ENCODE data around the gene PAX5. TPM values are rescaled to one million over a fixed set of nuclear protein-coding genes. Genes with fewer than 3 reads are reported as not detected.

The PAX5 gene
- total RNA-seq, 1 experiment from 2014 or later: 6.6 TPM

DNA sequence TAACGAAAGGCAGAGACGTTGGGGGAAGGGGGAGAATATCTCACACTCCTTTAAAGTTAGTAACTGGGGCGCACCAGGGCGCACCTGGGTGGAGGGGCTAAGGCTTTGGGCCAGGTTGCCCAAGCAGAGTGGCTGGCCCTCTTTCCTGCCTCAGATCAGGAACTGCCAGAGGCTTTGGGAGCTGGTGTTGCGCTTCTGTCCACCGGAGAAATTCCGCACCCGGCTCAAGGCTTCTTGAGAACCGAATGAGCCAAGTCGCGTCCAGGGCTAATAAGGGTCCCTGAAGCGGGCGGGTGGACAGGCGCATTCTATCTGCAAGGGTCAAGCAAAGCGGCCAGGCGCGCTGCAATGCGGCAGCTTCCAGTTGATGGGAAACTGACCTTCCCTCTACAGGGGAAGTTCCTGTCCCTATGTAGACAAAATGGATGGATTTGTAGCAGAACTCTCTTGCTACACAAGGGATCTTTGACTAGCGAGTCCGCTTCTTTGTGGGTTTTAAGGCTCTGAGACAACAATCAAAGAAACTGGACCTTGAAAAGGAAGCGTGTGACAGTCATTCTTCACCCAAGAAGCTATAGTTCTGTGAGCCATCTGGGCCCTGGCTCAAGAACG lies 5.5 kb downstream of the PAX5 start:
- peaks cover 99% of the 10 kb centered on the region for H3K27me3 Mint-ChIP-seq (ENCODE audit: low read depth)
- ATAC-seq (no peak), DNase-seq (ENCODE audit: low spot score) (no peak)
- H3K27ac Mint-ChIP-seq: no peak overlapping the region
- H3K4me1 Mint-ChIP-seq: peaks cover 55% of the 10 kb centered on the region
- no peaks in the 10 kb centered on the region for H3K36me3 Mint-ChIP-seq
- POLR2A ChIA-PET: interaction anchor here (1.1 kb wide), 1 partner anchor 40 kb away, joined by 6 read pairs; no protein-coding TSS in a partner anchor
- TF ChIP-seq, protein P1, sequence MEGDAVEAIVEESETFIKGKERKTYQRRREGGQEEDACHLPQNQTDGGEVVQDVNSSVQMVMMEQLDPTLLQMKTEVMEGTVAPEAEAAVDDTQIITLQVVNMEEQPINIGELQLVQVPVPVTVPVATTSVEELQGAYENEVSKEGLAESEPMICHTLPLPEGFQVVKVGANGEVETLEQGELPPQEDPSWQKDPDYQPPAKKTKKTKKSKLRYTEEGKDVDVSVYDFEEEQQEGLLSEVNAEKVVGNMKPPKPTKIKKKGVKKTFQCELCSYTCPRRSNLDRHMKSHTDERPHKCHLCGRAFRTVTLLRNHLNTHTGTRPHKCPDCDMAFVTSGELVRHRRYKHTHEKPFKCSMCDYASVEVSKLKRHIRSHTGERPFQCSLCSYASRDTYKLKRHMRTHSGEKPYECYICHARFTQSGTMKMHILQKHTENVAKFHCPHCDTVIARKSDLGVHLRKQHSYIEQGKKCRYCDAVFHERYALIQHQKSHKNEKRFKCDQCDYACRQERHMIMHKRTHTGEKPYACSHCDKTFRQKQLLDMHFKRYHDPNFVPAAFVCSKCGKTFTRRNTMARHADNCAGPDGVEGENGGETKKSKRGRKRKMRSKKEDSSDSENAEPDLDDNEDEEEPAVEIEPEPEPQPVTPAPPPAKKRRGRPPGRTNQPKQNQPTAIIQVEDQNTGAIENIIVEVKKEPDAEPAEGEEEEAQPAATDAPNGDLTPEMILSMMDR (IDR thresholded peaks at IDR 0.05): no peak
- TF ChIP-seq, protein P2, sequence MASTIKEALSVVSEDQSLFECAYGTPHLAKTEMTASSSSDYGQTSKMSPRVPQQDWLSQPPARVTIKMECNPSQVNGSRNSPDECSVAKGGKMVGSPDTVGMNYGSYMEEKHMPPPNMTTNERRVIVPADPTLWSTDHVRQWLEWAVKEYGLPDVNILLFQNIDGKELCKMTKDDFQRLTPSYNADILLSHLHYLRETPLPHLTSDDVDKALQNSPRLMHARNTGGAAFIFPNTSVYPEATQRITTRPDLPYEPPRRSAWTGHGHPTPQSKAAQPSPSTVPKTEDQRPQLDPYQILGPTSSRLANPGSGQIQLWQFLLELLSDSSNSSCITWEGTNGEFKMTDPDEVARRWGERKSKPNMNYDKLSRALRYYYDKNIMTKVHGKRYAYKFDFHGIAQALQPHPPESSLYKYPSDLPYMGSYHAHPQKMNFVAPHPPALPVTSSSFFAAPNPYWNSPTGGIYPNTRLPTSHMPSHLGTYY (CRISPR knock-in tag; IDR thresholded peaks at IDR 0.05): no peak
- no peak for TF ChIP-seq EMX1 (CRISPR knock-in tag; IDR thresholded peaks at IDR 0.05)
- H3K4me3 Mint-ChIP-seq: peak overlapping the region; percentile 87
- H3K9me3 Mint-ChIP-seq: no peaks in the 10 kb centered on the region
- CTCF ChIA-PET: interaction anchor here (1.0 to 1.6 kb wide), 3 partner anchors 9 to 382 kb away, joined by 3 to 5 read pairs (median 5); no protein-coding TSS in a partner anchor

DNA sequence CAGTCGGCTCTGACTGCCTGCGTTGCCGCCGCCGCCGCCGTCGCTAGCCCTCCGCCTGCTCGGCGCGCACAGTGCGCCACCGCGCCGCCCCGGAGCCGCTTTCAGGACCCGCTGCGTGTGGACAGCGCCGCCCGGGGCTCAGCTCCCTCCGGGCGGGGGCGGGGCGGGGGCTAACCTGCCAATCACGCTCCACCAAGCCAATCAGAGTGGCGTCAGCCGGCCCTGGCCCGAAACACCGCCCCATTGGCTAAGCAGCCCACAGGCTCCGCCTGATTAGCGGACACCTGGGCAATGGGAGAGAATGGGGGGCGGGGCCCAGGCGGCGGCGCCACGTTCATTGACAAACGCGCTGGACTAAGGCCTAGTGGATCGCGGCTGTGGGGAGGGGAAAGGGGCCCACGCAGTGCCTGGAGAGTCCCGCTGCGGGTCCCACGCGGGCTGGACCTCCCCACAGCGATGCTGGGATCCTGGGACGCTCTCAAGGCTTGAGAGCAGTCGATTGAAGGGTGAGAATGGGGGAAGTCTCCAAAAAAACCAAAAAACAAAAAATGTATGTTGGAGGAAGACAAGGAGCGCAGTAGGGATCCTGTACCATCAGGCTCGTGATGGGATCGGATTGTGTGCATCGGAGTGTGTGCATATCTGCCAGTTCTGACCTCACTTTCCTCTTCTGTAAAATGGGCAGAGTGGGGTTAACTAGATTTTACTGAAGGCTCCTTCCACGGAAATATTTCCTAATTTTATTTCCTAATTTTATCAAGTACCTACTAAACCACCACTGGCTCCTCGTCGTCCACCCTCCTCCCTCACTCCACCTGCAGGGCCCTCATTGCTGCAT lies 6.3 kb downstream of the PAX5 start:
- CTCF ChIA-PET: interaction anchor here (0.5 to 4.4 kb wide), 12 partner anchors 10 to 483 kb away, joined by 3 to 30 read pairs (median 4); partner anchors contain the start of gene ZCCHC7
- peaks cover 99% of the 10 kb centered on the region for H3K27me3 Mint-ChIP-seq (ENCODE audit: low read depth)
- peak; percentile 88 for ATAC-seq
- peak; percentile 99 for DNase-seq (ENCODE audit: low spot score)
- peak overlapping the region; percentile 87 for H3K4me3 Mint-ChIP-seq
- no peaks in the 10 kb centered on the region for H3K36me3 Mint-ChIP-seq
- H3K9me3 Mint-ChIP-seq: no peaks in the 10 kb centered on the region
- POLR2A ChIA-PET: interaction anchor here (0.6 to 1.6 kb wide), 7 partner anchors 9 to 275 kb away, joined by 3 to 8 read pairs (median 3); partner anchors contain the start of gene ZCCHC7
- H3K27ac Mint-ChIP-seq: no peak overlapping the region
- peaks cover 50% of the 10 kb centered on the region for H3K4me1 Mint-ChIP-seq
- TF ChIP-seq NR2C2 (CRISPR knock-in tag; IDR thresholded peaks at IDR 0.05) (peak; percentile 72; the same call in 1 of the 2 replicates), OVOL2 (CRISPR knock-in tag; IDR thresholded peaks at IDR 0.05; ENCODE audit: borderline replicate concordance) (no peak), JAZF1 (CRISPR knock-in tag; IDR thresholded peaks at IDR 0.05) (no peak), ZNF121 (CRISPR knock-in tag; IDR thresholded peaks at IDR 0.05) (0 out of 2 replicates have a peak, but pooled peaks have one; percentile 26), IRF2 (CRISPR knock-in tag; IDR thresholded peaks at IDR 0.05; ENCODE audit: borderline replicate concordance, low read depth) (0 out of 2 replicates have a peak, but pooled peaks have one; percentile 81), CREM (CRISPR knock-in tag; IDR thresholded peaks at IDR 0.05) (peak; percentile 79; the same call in 1 of the 2 replicates), SMAD3 (CRISPR knock-in tag; IDR thresholded peaks at IDR 0.05; ENCODE audit: borderline replicate concordance) (no peak; the same call in 1 of the 2 replicates), MYBL2 (CRISPR knock-in tag; IDR thresholded peaks at IDR 0.05) (peak; percentile 89), CBFB (CRISPR knock-in tag; IDR thresholded peaks at IDR 0.05; ENCODE audit: low read depth) (peak; percentile 97; the same call in 1 of the 2 replicates)
- TF ChIP-seq, protein P3, sequence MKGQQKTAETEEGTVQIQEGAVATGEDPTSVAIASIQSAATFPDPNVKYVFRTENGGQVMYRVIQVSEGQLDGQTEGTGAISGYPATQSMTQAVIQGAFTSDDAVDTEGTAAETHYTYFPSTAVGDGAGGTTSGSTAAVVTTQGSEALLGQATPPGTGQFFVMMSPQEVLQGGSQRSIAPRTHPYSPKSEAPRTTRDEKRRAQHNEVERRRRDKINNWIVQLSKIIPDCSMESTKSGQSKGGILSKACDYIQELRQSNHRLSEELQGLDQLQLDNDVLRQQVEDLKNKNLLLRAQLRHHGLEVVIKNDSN (CRISPR knock-in tag; IDR thresholded peaks at IDR 0.05): peak; percentile 67; the same call in 1 of the 2 replicates
- TF ChIP-seq, protein P4, sequence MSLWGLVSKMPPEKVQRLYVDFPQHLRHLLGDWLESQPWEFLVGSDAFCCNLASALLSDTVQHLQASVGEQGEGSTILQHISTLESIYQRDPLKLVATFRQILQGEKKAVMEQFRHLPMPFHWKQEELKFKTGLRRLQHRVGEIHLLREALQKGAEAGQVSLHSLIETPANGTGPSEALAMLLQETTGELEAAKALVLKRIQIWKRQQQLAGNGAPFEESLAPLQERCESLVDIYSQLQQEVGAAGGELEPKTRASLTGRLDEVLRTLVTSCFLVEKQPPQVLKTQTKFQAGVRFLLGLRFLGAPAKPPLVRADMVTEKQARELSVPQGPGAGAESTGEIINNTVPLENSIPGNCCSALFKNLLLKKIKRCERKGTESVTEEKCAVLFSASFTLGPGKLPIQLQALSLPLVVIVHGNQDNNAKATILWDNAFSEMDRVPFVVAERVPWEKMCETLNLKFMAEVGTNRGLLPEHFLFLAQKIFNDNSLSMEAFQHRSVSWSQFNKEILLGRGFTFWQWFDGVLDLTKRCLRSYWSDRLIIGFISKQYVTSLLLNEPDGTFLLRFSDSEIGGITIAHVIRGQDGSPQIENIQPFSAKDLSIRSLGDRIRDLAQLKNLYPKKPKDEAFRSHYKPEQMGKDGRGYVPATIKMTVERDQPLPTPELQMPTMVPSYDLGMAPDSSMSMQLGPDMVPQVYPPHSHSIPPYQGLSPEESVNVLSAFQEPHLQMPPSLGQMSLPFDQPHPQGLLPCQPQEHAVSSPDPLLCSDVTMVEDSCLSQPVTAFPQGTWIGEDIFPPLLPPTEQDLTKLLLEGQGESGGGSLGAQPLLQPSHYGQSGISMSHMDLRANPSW (CRISPR knock-in tag; conservative IDR thresholded peaks at IDR 0.05; ENCODE audit: low read depth): 0 out of 2 replicates have a peak, but pooled peaks have one; percentile 68
- TF ChIP-seq, protein P5, sequence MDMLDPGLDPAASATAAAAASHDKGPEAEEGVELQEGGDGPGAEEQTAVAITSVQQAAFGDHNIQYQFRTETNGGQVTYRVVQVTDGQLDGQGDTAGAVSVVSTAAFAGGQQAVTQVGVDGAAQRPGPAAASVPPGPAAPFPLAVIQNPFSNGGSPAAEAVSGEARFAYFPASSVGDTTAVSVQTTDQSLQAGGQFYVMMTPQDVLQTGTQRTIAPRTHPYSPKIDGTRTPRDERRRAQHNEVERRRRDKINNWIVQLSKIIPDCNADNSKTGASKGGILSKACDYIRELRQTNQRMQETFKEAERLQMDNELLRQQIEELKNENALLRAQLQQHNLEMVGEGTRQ (CRISPR knock-in tag; IDR thresholded peaks at IDR 0.05): peak; percentile 52; the same call in 1 of the 2 replicates
- TF ChIP-seq, protein P6, sequence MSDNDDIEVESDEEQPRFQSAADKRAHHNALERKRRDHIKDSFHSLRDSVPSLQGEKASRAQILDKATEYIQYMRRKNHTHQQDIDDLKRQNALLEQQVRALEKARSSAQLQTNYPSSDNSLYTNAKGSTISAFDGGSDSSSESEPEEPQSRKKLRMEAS (CRISPR knock-in tag; IDR thresholded peaks at IDR 0.05): peak; percentile 85; the same call in 1 of the 2 replicates
- TF ChIP-seq, protein P7, sequence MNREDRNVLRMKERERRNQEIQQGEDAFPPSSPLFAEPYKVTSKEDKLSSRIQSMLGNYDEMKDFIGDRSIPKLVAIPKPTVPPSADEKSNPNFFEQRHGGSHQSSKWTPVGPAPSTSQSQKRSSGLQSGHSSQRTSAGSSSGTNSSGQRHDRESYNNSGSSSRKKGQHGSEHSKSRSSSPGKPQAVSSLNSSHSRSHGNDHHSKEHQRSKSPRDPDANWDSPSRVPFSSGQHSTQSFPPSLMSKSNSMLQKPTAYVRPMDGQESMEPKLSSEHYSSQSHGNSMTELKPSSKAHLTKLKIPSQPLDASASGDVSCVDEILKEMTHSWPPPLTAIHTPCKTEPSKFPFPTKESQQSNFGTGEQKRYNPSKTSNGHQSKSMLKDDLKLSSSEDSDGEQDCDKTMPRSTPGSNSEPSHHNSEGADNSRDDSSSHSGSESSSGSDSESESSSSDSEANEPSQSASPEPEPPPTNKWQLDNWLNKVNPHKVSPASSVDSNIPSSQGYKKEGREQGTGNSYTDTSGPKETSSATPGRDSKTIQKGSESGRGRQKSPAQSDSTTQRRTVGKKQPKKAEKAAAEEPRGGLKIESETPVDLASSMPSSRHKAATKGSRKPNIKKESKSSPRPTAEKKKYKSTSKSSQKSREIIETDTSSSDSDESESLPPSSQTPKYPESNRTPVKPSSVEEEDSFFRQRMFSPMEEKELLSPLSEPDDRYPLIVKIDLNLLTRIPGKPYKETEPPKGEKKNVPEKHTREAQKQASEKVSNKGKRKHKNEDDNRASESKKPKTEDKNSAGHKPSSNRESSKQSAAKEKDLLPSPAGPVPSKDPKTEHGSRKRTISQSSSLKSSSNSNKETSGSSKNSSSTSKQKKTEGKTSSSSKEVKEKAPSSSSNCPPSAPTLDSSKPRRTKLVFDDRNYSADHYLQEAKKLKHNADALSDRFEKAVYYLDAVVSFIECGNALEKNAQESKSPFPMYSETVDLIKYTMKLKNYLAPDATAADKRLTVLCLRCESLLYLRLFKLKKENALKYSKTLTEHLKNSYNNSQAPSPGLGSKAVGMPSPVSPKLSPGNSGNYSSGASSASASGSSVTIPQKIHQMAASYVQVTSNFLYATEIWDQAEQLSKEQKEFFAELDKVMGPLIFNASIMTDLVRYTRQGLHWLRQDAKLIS (CRISPR knock-in tag; IDR thresholded peaks at IDR 0.05; ENCODE audit: borderline replicate concordance): peak; percentile 96
- TF ChIP-seq, protein P8, sequence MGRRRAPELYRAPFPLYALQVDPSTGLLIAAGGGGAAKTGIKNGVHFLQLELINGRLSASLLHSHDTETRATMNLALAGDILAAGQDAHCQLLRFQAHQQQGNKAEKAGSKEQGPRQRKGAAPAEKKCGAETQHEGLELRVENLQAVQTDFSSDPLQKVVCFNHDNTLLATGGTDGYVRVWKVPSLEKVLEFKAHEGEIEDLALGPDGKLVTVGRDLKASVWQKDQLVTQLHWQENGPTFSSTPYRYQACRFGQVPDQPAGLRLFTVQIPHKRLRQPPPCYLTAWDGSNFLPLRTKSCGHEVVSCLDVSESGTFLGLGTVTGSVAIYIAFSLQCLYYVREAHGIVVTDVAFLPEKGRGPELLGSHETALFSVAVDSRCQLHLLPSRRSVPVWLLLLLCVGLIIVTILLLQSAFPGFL (CRISPR knock-in tag; IDR thresholded peaks at IDR 0.05; ENCODE audit: borderline replicate concordance): 0 out of 2 replicates have a peak, but pooled peaks have one; percentile 79

Data from WTC11 (cell line).